ENCODE data around the gene PPFIA2.

GRCh38 chr12:81231574-81232368, 527.4 kb downstream of the PPFIA2 start:
- TF ChIP-seq MAX (IDR thresholded peaks at IDR 0.05): no peak
- TF ChIP-seq EP300 (IDR thresholded peaks at IDR 0.05; ENCODE audit: borderline replicate concordance): no peak
- no peak for TF ChIP-seq REST (IDR thresholded peaks at IDR 0.05; ENCODE audit: low read depth)
- no peak for TF ChIP-seq CEBPB (IDR thresholded peaks at IDR 0.05)
- no peak for TF ChIP-seq CREB1 (IDR thresholded peaks at IDR 0.05; ENCODE audit: low read depth)
- TF ChIP-seq YY1 (IDR thresholded peaks at IDR 0.05; ENCODE audit: low read depth): no peak
